ENCODE results near the gene LRRN2.

DNA sequence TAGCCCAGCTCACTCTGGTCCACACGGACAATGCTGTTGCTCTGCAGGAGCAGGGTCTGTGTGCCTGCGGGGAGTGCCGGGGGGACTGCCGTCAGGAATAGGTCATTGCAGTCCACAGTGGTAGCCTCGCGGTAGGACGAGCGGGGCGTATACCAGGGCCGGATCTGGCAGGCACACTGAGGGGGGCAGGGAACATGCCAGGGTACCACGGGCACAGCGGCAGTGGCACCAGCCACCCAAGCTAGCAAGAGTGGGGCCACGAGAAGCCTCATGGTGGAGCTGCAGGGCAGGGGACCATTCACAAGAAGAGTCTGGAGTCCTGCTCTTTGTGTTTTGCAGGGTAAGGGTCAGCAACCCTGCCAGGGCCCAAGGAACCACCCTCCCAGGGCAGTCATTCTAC lies 65.8 kb downstream of the LRRN2 start:
- TF ChIP-seq, protein P1, sequence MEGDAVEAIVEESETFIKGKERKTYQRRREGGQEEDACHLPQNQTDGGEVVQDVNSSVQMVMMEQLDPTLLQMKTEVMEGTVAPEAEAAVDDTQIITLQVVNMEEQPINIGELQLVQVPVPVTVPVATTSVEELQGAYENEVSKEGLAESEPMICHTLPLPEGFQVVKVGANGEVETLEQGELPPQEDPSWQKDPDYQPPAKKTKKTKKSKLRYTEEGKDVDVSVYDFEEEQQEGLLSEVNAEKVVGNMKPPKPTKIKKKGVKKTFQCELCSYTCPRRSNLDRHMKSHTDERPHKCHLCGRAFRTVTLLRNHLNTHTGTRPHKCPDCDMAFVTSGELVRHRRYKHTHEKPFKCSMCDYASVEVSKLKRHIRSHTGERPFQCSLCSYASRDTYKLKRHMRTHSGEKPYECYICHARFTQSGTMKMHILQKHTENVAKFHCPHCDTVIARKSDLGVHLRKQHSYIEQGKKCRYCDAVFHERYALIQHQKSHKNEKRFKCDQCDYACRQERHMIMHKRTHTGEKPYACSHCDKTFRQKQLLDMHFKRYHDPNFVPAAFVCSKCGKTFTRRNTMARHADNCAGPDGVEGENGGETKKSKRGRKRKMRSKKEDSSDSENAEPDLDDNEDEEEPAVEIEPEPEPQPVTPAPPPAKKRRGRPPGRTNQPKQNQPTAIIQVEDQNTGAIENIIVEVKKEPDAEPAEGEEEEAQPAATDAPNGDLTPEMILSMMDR (IDR thresholded peaks at IDR 0.05; ENCODE audit: poor library complexity): peak; percentile 5
- TF ChIP-seq EZH2phosphoT487 (IDR thresholded peaks at IDR 0.05; ENCODE audit: low read depth, severe bottlenecking, unreplicated experiment): no peak
